GM12875 (cell line): ENCODE data around the gene TMEM141.

Source experiments
- H3K4me3 ChIP-seq: one replicate; pipeline ENCODE4 v1.5.1; 2011; ENCODE audit warnings: low read depth, low read length, control low read depth
- TF ChIP-seq, protein P1 (sequence below): IDR thresholded peaks from 2 replicates; pipeline ENCODE4 v1.5.1; 2011; ENCODE audit warnings: low read depth, mild to moderate bottlenecking, control low read depth, inconsistent platforms, low read length, moderate library complexity, borderline replicate concordance; ENCODE audit not compliant: insufficient read depth

Gene TMEM141

GRCh38 chr9:136790640-136791515 is at the start of gene TMEM141:
TSS of gene TMEM141 (plus strand) at chr9:136791344. CDS start at chr9:136791371, 27 bp downstream.
- H3K4me3 ChIP-seq, result peak within 1 kb of the TSS; percentile 92
- TF ChIP-seq, protein P1, sequence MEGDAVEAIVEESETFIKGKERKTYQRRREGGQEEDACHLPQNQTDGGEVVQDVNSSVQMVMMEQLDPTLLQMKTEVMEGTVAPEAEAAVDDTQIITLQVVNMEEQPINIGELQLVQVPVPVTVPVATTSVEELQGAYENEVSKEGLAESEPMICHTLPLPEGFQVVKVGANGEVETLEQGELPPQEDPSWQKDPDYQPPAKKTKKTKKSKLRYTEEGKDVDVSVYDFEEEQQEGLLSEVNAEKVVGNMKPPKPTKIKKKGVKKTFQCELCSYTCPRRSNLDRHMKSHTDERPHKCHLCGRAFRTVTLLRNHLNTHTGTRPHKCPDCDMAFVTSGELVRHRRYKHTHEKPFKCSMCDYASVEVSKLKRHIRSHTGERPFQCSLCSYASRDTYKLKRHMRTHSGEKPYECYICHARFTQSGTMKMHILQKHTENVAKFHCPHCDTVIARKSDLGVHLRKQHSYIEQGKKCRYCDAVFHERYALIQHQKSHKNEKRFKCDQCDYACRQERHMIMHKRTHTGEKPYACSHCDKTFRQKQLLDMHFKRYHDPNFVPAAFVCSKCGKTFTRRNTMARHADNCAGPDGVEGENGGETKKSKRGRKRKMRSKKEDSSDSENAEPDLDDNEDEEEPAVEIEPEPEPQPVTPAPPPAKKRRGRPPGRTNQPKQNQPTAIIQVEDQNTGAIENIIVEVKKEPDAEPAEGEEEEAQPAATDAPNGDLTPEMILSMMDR, result no peak

DNA sequence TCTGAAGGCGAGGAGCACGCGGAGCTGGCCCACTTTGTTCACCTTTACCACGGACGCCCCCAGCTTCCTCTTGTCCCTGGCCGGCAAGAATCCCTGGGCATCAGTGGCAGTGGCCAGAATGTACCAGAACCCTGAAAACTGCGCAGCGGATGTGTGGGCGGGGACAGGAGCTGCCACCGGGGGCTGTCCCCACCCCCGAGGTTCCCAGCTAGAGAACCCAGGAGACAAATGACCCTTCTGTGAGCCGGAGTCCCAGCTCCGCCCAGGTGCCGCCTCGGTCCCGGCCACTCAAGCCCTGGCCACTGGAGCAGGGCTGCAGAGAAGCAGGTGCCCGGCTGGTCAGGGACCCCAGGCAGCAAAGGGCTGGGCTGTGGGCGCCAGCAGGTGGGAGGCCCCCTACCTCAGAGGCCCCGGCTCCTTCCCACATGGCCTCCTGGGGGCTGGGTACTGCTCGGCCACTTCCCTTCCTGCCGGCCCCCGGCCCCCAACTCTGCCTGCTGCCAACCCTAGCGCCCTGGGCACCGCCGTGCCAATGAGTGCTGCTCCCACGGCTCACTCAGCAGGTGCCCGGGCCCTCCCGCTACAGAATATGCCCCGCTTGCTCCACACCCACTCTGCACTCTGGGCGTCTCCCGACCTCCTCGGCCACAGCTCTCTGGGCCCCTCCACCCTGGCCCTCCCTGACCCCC is 49.1 kb upstream of the TMEM141 start:
- TF ChIP-seq, protein P1, result no peak

DNA sequence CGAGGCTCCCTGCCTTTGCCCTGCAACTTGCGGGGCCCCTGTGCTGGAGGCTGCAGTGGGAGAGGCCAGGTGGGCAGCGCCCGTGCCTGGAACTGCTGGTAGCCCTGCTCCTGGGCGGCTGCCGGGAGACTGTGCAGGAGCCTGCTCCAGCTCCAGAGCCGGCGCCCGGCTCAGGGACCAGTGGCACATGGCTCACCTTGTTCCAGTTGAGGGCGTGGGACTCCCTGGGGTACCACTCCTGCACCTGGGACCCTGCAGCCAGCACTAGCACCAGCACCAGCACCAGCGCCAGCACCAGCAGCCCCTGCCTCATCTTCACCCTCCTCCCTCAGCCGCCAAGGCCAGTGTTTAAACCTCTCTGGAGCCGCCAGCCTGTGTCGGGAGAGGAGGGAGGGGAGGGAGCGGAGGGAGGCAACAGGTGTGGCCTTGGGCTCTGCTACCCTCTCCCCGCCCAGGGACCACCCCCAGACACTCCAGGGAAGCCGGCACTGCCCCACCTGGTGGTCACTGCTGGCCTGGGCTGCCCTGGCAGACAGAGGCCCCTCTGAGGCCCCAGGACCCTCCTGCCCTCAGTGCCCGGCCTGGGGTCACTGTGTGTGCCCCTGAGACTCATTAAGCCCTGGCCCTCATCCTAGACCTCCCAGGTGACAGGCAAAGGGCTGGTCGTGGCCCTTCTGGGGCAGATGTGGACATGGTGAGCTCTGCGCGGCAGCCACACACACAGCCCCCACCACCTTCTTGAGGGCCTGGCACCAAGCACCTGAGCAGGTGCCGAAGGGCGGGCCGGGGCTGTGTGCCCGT is 48.4 kb upstream of the TMEM141 start, which contains the start of gene LCN10:
Gene LCN10, minus strand, starts transcription at position 350 of the 801 bp plus-strand sequence. Its CDS starts 37 bp downstream, at position 313.
- TF ChIP-seq, protein P1, result 0 out of 2 replicates have a peak, but pooled peaks have one; percentile 8
- no peak within 1 kb of the TSS for H3K4me3 ChIP-seq

More for the DNA sequence above, 49.1 kb upstream of the TMEM141 start:
- no peak overlapping the region for H3K4me3 ChIP-seq

GRCh38 chr9:136743639-136744211 is 47.4 kb upstream of the TMEM141 start:
- no peak overlapping the region for H3K4me3 ChIP-seq
- TF ChIP-seq, protein P1, result no peak

DNA sequence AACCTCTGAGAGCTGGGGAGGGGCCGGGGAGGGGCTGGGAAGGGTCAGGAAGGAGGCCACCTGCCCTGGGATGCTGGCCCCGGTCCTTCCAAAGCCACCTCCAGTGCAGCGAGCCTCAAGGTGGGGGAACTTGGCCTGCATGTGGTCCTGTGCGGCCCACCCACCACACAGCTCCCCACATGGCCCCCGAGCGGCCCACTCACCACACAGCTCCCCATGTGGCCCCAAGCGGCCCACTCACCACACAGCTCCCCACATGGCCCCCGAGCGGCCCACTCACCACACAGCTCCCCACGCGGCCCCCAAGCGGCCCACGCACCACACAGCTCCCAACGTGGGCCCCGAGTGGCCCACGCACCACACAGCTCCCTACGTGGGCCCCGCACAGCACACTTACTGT is 46.4 kb upstream of the TMEM141 start:
- H3K4me3 ChIP-seq, result no peak overlapping the region
- TF ChIP-seq, protein P1, result no peak

DNA sequence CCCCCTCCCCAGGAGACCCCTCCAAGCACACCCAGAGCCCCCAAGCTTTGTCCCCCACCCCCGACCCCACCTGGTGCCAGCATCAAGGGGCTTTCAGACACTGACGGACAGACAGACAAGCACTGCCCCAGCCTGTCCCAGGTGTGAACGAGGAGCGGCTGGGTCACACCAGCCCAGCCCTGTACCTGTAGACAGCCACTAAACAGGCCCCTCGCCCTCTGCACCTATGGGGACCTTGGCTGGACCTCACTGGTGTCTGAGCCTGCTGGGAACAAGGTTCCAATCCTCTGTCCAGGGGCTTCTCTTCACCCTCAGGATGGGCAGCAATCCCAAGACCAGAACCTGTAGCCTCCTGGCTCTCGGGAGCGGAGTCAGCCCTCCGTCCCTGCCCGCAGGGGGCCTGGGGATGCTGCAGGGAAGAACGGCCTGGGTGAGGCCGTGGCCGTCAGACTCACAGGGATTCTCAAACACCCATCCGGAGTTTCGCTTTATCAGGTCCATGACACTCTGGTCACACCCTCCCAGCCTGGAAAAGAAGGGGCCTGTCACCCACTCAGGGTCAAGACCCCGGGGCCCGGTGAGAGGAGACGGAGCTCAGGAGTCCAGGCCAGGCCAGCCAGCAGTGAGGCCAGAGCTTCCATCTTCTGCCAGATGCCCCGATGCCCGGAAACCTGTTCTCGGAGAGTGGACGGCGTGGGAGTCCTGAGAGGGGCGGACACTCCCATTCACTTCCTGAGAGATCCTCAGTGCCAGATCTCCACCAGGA is 45.6 kb upstream of the TMEM141 start:
- TF ChIP-seq, protein P1, result no peak
- no peak overlapping the region for H3K4me3 ChIP-seq
